Brain pericyte (primary cell): Measurements from ENCODE around the gene CFAP61.

Source experiments
- DNase-seq: peaks from one replicate; pipeline ENCODE4 v3.0.0-alpha.2; 2012; ENCODE audit warnings: low read depth, low spot score

CFAP61 gene

GRCh38 chr20:20031790-20032189 is 20.5 kb upstream of the CFAP61 start:
- no peak for DNase-seq

GRCh38 chr20:20034486-20034885 is 17.8 kb upstream of the CFAP61 start:
- no peak for DNase-seq

GRCh38 chr20:20036756-20037155 is 15.6 kb upstream of the CFAP61 start:
- no peak for DNase-seq

GRCh38 chr20:20037960-20038359 is 14.4 kb upstream of the CFAP61 start:
- no peak for DNase-seq

GRCh38 chr20:20038586-20038985 is 13.7 kb upstream of the CFAP61 start:
- DNase-seq = no peak

- DNase-seq = no peak
Observed at GRCh38 chr20:20039752-20040387, 12.5 kb upstream of the CFAP61 start.

- DNase-seq = no peak
Observed at GRCh38 chr20:20051767-20052073, 612 bp upstream of the CFAP61 start.

- no peak for DNase-seq
Observed at GRCh38 chr20:20060234-20060998, 8.1 kb downstream of the CFAP61 start.

GRCh38 chr20:20063941-20064702 is 11.8 kb downstream of the CFAP61 start:
- no peak for DNase-seq

- DNase-seq = no peak
Observed at GRCh38 chr20:20065361-20065760, 13.0 kb downstream of the CFAP61 start.

GRCh38 chr20:20070871-20071726 is 18.8 kb downstream of the CFAP61 start:
- DNase-seq = no peak

- no peak for DNase-seq
Observed at GRCh38 chr20:20073801-20074371, 21.6 kb downstream of the CFAP61 start.

GRCh38 chr20:20075032-20075431 is 22.7 kb downstream of the CFAP61 start:
- DNase-seq = no peak

- peak; percentile 15 for DNase-seq
Observed at GRCh38 chr20:20076297-20077065, 24.1 kb downstream of the CFAP61 start.

GRCh38 chr20:20078041-20078440 is 25.7 kb downstream of the CFAP61 start:
- no peak for DNase-seq

GRCh38 chr20:20079102-20079784 is 26.9 kb downstream of the CFAP61 start:
- no peak for DNase-seq

- DNase-seq = no peak
Observed at GRCh38 chr20:20083807-20084206, 31.5 kb downstream of the CFAP61 start.

- DNase-seq = no peak
Observed at GRCh38 chr20:20084296-20084752, 32.0 kb downstream of the CFAP61 start.

- no peak for DNase-seq
Observed at GRCh38 chr20:20085071-20085470, 32.7 kb downstream of the CFAP61 start.

- DNase-seq = no peak
Observed at GRCh38 chr20:20085812-20086211, 33.5 kb downstream of the CFAP61 start.
